IPS-18c (cell line): ENCODE results near the gene CACNA1B.
"Not testable (repeated sequence)": the region's sequence is repeated elsewhere in the genome, so short reads cannot be mapped to it uniquely, and the experiment has no call there.

Source experiments
- H3K4me3 ChIP-seq: 2 replicates; pipeline ENCODE4 v1.7.0; 2013; ENCODE audit warnings: low read depth, mild to moderate bottlenecking, low read length, moderate library complexity; ENCODE audit not compliant: insufficient read depth
- H3K9me3 ChIP-seq: one replicate; pipeline ENCODE4 v1.6.1; 2013; ENCODE audit warnings: mild to moderate bottlenecking, low read length, moderate library complexity; ENCODE audit not compliant: control insufficient read depth, insufficient read depth

Gene CACNA1B

GRCh38 chr9:138010861-138011260 lies 133.3 kb downstream of the CACNA1B start:
- Histone ChIP-seq H3K4me3 (no peak overlapping the region), H3K9me3 (peaks cover 6% of the 10 kb centered on the region)

DNA sequence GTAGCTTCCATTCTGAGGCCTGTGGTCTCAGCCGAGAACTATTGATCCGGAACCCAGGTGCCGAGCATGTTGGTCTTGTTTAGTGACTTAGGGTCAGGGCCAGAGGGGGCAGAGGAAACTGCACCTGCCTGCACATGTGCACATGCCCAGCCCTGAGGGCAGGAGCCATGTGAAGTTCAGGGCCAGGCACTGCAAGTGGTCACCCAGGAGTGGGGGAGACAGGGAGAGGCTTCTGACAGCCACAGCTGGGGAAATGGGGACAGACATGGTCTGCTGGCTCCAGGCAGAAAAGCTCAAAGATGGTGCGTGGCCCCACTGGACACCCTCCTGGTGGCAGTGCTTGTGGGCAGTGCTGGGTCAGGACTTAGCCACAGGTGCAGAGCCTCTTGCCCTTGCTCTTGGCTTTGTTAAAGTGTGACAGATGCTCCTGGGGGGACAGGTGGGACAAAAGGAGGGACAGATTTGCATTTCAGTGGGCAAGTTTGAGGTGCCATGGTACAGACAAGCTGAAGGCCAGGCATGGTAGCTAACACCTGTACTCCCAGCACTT lies 134.4 kb downstream of the CACNA1B start:
- peaks cover 6% of the 10 kb centered on the region for H3K9me3 ChIP-seq
- no peak overlapping the region for H3K4me3 ChIP-seq

GRCh38 chr9:138013273-138013672 lies 135.7 kb downstream of the CACNA1B start:
- Histone ChIP-seq H3K4me3 (no peak overlapping the region), H3K9me3 (peaks cover 6% of the 10 kb centered on the region)

GRCh38 chr9:138013836-138014562 lies 136.4 kb downstream of the CACNA1B start:
- Histone ChIP-seq H3K4me3 (no peak overlapping the region), H3K9me3 (peaks cover 6% of the 10 kb centered on the region)

DNA sequence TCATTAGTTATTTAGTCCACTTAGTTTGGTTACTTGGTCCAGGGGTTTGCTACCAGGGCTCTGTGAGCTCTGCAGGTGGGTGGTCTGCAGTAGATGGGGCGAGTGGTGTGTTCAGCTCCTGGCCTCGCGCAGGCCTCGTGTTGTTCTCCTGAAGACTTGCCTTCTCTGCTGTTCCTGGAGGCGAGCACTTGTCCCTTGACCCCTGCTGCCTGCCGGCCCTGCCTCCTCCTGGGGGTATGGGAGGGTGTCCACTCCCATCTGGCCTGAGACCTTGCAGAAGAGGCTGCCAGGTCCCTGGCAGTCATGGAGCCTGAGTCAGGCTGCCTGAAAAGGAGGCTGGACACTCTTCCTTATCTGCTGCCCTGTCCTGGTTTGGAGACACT lies 137.0 kb downstream of the CACNA1B start:
- Histone ChIP-seq H3K4me3 (no peak overlapping the region), H3K9me3 (peaks cover 6% of the 10 kb centered on the region)

GRCh38 chr9:138015021-138015829 lies 137.6 kb downstream of the CACNA1B start:
- Histone ChIP-seq H3K9me3 (peaks cover 6% of the 10 kb centered on the region), H3K4me3 (no peak overlapping the region)

GRCh38 chr9:138016406-138017187 lies 139.0 kb downstream of the CACNA1B start:
- Histone ChIP-seq H3K4me3 (no peak overlapping the region), H3K9me3 (peaks cover 6% of the 10 kb centered on the region)

- Histone ChIP-seq H3K4me3 (no peak overlapping the region), H3K9me3 (peaks cover 4% of the 10 kb centered on the region)
These were observed 139.6 kb downstream of the CACNA1B start for GRCh38 chr9:138017200-138017599.

- not testable (repeated sequence) for H3K9me3 ChIP-seq, H3K4me3 ChIP-seq
These were observed 141.9 kb downstream of the CACNA1B start for GRCh38 chr9:138019514-138019913.

- no peaks in the 10 kb centered on the region for H3K9me3 ChIP-seq
These were observed 142.7 kb downstream of the CACNA1B start for GRCh38 chr9:138020120-138020794.

GRCh38 chr9:138020795-138021182 lies 143.2 kb downstream of the CACNA1B start:
- no peaks in the 10 kb centered on the region for H3K9me3 ChIP-seq
- no peak overlapping the region for H3K4me3 ChIP-seq

More at GRCh38 chr9:138020120-138020794, 142.7 kb downstream of the CACNA1B start:
- no peak overlapping the region for H3K4me3 ChIP-seq

DNA sequence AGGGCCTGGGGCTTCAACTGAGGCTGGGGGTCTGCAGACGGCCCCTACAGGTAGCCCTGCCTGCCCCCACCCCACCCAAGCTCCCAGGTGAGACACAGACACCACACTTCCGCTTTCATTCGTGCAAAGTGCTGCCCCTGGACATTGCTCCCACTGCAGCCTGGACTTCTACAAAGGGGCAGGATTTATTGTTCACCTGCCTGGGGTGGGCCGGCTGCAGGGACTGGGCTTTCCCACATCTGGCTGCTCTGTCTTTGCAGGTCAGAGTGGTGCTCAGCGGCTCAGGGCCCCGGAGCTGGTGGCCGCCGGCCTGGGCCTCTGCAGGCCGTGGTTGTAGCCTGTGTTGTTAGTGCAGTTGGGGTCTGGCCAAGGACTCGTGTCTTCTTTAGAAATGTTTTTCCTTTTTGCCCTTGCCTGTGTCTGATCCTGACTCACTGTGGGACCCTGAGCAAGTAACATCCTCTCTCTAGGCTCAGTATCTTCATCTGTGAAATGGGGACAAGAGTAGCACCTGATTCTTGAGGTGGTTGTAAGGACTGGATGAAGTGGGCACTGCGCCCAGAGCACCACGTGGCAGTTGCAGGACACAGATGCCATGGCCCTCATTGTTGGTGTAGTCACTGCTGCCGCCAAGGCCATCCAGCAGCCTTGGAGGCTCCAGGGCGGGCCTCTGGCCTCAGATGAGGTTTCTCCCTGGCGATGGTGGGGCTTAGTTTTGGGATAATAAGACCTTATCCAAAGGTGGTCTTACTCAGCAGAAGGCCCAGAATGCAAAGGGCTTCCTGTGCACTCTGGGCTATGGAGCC lies 143.9 kb downstream of the CACNA1B start:
- H3K9me3 ChIP-seq, result no peaks in the 10 kb centered on the region
- no peak overlapping the region; the same call in 1 of the 2 replicates for H3K4me3 ChIP-seq

DNA sequence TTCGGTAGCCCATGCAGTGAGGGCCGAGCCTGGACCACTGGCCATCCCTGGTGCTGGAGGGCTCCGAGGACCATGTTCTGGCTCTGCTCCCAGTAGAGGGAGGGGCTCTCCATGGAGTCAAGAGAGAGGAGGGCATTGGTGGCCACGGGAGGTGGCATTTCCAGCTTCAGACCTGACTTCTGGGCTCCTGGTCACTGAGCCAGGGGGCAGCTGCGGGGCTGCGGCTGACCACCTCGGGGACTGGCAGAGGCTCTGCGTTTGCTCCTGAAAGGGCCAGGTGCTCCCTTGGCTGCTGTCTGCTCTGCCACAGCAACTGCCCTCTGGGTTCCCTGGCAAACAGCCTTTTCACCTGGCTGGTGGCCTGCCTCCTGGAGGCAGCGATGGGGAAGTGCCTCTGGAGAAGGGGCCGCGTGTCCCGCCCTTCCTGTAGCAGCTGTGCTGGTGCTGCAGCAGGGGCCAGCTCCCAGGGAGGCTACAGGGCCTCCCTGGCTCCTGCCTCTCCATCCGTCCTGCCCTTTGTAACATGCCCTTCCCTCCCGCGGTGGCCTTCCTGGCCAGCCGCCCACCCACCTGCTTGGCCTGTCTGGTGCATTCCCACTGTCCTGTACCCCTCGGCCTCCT lies 144.6 kb downstream of the CACNA1B start:
- Histone ChIP-seq H3K4me3 (peak overlapping the region; percentile 40), H3K9me3 (no peaks in the 10 kb centered on the region)

GRCh38 chr9:138022756-138023393 lies 145.3 kb downstream of the CACNA1B start:
- H3K4me3 ChIP-seq, result peak overlapping the region; percentile 40; the same call in 1 of the 2 replicates
- H3K9me3 ChIP-seq, result no peaks in the 10 kb centered on the region

DNA sequence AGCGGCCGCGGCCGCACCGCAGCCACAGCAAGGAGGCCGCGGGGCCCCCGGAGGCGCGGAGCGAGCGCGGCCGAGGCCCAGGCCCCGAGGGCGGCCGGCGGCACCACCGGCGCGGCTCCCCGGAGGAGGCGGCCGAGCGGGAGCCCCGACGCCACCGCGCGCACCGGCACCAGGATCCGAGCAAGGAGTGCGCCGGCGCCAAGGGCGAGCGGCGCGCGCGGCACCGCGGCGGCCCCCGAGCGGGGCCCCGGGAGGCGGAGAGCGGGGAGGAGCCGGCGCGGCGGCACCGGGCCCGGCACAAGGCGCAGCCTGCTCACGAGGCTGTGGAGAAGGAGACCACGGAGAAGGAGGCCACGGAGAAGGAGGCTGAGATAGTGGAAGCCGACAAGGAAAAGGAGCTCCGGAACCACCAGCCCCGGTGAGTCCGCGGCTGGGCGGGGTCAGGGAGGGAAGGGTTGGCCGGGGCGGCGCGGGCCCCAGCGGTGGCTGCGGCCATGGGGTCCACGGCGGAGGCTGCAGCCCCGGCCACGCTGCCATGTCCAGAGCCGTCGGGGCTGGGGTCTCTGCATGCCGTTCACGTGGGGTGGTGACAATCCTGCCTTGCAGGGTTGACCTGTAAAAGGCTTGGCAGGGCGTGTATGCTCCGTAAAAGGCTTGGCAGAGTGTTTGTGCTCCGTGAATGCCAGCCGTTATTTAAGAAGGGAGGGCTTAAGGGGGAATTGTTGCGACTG lies 146.0 kb downstream of the CACNA1B start:
- peak overlapping the region; percentile 40; the same call in 1 of the 2 replicates for H3K4me3 ChIP-seq

More for the DNA sequence above, 146.0 kb downstream of the CACNA1B start:
- no peaks in the 10 kb centered on the region for H3K9me3 ChIP-seq
